Ovary (tissue), 3 donors: ENCODE results near the gene MAGI1.
"Not testable (repeated sequence)": the region's sequence is repeated elsewhere in the genome, so short reads cannot be mapped to it uniquely, and the experiment has no call there.

Experiments
- CTCF ChIP-seq, 3 donors: fragments of 450-650 bp in 2 of 3; fragments of 200-600 bp in 1 of 3; IDR thresholded peaks; one replicate each; pipeline versions ENCODE4 v1.5.1 to v1.8.0; 2016 to 2022; ENCODE audit warnings: antibody characterized with exemption in 3 of 3, mild to moderate bottlenecking in 1 of 3
- POLR2A ChIP-seq: fragments of 450-650 bp; IDR thresholded peaks from one replicate; pipeline ENCODE4 v1.6.1; 2017; ENCODE audit warnings: antibody characterized with exemption, mild to moderate bottlenecking, moderate library complexity
- donor health status: DM: no; HTN: no; CAD: no.

GRCh38 chr3:65543391-65543790 is 495.3 kb downstream of the MAGI1 start:
- not testable (repeated sequence) for TF ChIP-seq POLR2A; CTCF (IDR thresholded peaks at IDR 0.05)
